Activated T-helper 17 cell treated with anti-CD3 and anti-CD28 coated beads, Interleukin-2, amount 50 U/mL, for 72 hours (primary cell): ENCODE data around the gene VAPB. TPM values are rescaled to one million over a fixed set of nuclear protein-coding genes. Genes with fewer than 3 reads are reported as not detected.
"Not testable (repeated sequence)": the region's sequence is repeated elsewhere in the genome, so short reads cannot be mapped to it uniquely, and the experiment has no call there.

ENCODE experiments used
- ATAC-seq: fragments of 150-1000 bp; cut with Tn5 transposase; replicated peaks from 2 replicates; pipeline ENCODE4 v1.10.0; 2021; ENCODE audit warnings: mild to moderate bottlenecking, moderate library complexity
- H3K27ac Mint-ChIP-seq: one replicate; pipeline ENCODE4 v1.8.0; 2022; ENCODE audit warnings: mixed read lengths
- H3K27me3 Mint-ChIP-seq: one replicate; pipeline ENCODE4 v1.8.0; 2022; ENCODE audit warnings: mixed read lengths
- H3K36me3 Mint-ChIP-seq: one replicate; pipeline ENCODE4 v1.8.0; 2022; ENCODE audit warnings: low read depth, mild to moderate bottlenecking, mixed read lengths
- H3K4me1 Mint-ChIP-seq: one replicate; pipeline ENCODE4 v1.8.0; 2022; ENCODE audit warnings: mixed read lengths
- H3K4me3 Mint-ChIP-seq: one replicate; pipeline ENCODE4 v1.8.0; 2022; ENCODE audit warnings: mild to moderate bottlenecking, mixed read lengths
- H3K9me3 Mint-ChIP-seq: one replicate; pipeline ENCODE4 v1.8.0; 2022; ENCODE audit warnings: mixed read lengths
- total RNA-seq, 2 donors: library from RNA; stranded (reverse); gene quantifications; one replicate each; pipeline ENCODE4 v1.2.3, GENCODE V29; 2022

The VAPB gene
- total RNA-seq, 2 donors from 2014 or later: 43.2 to 48.2 TPM

DNA sequence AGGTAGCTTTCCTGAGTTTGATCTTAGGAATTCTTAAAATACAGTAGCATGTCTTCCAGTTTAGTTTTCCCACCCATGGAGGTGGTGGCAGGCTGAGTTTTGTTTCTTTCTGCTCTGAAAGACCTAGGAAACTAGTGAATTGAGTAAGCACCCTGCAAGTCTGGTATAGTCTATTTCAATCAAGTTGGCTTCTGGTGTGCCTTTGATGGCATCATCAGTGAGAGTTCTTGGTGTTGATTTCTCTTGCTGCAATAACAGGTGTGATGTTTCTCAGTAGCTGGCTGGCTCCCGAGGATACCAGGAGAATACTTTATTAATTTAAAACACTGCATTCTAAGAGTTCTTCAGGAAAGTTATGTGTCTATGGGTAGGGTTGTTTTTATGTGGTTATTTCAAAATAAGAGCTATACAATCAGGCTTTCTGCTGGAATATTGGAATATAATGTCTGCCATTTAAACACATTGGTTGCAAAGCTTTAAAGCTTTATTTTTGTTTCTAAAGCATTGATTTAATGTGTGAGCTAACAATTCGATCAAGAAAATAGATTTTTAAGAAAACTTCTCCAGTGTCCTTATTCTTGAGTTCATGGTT, 19.0 kb downstream of the VAPB start:
- H3K27ac Mint-ChIP-seq: peak overlapping the region; percentile 55
- H3K4me3 Mint-ChIP-seq: peak overlapping the region; percentile 48
- no peaks in the 10 kb centered on the region for H3K27me3 Mint-ChIP-seq
- H3K9me3 Mint-ChIP-seq: no peaks in the 10 kb centered on the region
- peaks cover 36% of the 10 kb centered on the region for H3K4me1 Mint-ChIP-seq
- H3K36me3 Mint-ChIP-seq: peaks cover 5% of the 10 kb centered on the region
- peak; percentile 97 for ATAC-seq

DNA sequence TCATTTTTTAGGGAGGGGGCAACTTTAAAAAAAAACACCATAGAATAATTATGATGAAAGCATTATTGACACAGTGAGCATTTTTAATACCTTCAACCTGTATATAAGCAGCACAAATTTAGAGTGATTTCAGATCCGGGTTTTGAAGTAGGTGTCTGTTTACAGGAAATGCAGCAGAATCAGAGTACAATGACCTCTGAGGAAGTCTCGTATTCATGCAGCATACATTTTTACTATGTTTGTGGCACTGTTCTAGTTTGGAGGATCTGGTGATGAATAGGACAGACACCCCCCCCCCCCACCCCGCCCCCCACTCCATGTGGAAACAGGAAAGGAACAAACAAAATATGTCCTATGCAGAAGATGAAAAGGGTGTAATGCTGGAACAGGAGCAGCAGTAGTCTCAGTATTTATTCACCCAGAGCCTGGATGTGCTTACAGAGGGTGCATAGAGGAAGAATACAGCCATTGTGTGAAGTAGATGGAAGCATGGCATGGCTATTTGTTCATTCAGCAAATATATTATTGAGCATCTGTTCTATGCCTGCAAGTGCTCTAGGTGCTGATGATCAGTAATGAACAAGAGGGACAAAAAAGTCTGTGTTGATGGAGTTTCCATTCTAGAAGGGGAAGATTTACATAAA, 19.7 kb downstream of the VAPB start:
- H3K36me3 Mint-ChIP-seq: peaks cover 5% of the 10 kb centered on the region

DNA sequence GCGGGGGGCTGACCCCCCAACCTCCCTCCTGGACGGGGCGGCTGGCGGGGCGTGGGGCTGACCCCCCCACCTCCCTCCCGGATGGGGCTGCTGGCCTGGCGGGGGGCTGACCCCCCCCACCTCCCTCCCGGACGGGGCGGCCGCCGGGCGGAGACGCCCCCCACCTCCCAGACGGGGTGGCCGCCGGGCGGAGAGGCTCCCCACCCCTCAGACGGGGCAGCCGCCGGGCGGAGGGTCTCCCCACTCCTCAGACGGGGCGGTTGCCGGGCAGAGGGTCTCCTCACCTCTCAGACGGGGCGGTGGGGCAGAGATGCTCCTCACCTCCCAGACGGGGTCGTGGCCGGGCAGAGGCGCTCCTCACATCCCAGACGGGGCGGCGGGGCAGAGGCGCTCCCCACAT, 25.2 kb downstream of the VAPB start:
- not testable (repeated sequence) for H3K4me3 Mint-ChIP-seq, ATAC-seq

More for the DNA sequence above, 19.7 kb downstream of the VAPB start:
- peak overlapping the region; percentile 55 for H3K27ac Mint-ChIP-seq
- H3K9me3 Mint-ChIP-seq: no peaks in the 10 kb centered on the region
- peaks cover 36% of the 10 kb centered on the region for H3K4me1 Mint-ChIP-seq
- no peaks in the 10 kb centered on the region for H3K27me3 Mint-ChIP-seq
- ATAC-seq: peak; percentile 51
- peak overlapping the region; percentile 48 for H3K4me3 Mint-ChIP-seq

GRCh38 chr20:58414786-58415185, 25.8 kb downstream of the VAPB start:
- Mint-ChIP-seq H3K36me3 (peaks cover 47% of the 10 kb centered on the region), H3K4me1 (peaks cover 38% of the 10 kb centered on the region), H3K27ac (peak overlapping the region; percentile 34)
- ATAC-seq, H3K9me3 Mint-ChIP-seq, H3K4me3 Mint-ChIP-seq, H3K27me3 Mint-ChIP-seq: not testable (repeated sequence)

More for the DNA sequence above, 25.2 kb downstream of the VAPB start:
- H3K36me3 Mint-ChIP-seq: peaks cover 42% of the 10 kb centered on the region
- H3K4me1 Mint-ChIP-seq: peaks cover 42% of the 10 kb centered on the region
- H3K27me3 Mint-ChIP-seq, H3K9me3 Mint-ChIP-seq, H3K27ac Mint-ChIP-seq: not testable (repeated sequence)

DNA sequence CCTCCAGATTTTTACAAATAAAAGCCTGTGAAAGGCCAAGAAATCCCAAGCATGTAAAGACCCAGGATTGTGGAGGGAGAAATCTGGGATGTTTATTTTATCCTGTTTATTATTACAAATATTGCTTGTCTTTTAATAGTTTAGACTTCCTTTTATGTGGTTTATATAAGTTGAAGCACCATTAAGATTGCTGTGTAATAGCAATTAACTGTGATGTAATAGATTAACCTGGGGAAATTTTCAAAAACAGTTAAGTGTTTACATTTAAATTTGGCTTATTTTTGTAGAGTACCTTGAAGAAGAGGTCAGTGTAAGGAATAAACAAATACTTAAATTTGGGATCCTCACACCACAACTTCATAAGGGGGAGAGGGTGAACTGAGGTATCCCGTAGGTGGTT, 27.0 kb downstream of the VAPB start:
- Mint-ChIP-seq H3K4me1 (peaks cover 31% of the 10 kb centered on the region), H3K27ac (peak overlapping the region; percentile 72), H3K27me3 (no peaks in the 10 kb centered on the region), H3K4me3 (peak overlapping the region; percentile 32), H3K36me3 (peaks cover 55% of the 10 kb centered on the region), H3K9me3 (no peaks in the 10 kb centered on the region)
- ATAC-seq: no peak

GRCh38 chr20:58416835-58417234, 27.8 kb downstream of the VAPB start:
- peak; percentile 28 for ATAC-seq
- Mint-ChIP-seq H3K27me3 (no peaks in the 10 kb centered on the region), H3K27ac (peak overlapping the region; percentile 72), H3K4me3 (peak overlapping the region; percentile 32), H3K4me1 (peaks cover 31% of the 10 kb centered on the region), H3K9me3 (no peaks in the 10 kb centered on the region), H3K36me3 (peaks cover 63% of the 10 kb centered on the region)

GRCh38 chr20:58417438-58417837, 28.4 kb downstream of the VAPB start:
- Mint-ChIP-seq H3K27ac (peak overlapping the region; percentile 72), H3K4me1 (peaks cover 31% of the 10 kb centered on the region), H3K4me3 (no peak overlapping the region), H3K36me3 (peaks cover 69% of the 10 kb centered on the region), H3K9me3 (no peaks in the 10 kb centered on the region), H3K27me3 (no peaks in the 10 kb centered on the region)
- no peak for ATAC-seq

DNA sequence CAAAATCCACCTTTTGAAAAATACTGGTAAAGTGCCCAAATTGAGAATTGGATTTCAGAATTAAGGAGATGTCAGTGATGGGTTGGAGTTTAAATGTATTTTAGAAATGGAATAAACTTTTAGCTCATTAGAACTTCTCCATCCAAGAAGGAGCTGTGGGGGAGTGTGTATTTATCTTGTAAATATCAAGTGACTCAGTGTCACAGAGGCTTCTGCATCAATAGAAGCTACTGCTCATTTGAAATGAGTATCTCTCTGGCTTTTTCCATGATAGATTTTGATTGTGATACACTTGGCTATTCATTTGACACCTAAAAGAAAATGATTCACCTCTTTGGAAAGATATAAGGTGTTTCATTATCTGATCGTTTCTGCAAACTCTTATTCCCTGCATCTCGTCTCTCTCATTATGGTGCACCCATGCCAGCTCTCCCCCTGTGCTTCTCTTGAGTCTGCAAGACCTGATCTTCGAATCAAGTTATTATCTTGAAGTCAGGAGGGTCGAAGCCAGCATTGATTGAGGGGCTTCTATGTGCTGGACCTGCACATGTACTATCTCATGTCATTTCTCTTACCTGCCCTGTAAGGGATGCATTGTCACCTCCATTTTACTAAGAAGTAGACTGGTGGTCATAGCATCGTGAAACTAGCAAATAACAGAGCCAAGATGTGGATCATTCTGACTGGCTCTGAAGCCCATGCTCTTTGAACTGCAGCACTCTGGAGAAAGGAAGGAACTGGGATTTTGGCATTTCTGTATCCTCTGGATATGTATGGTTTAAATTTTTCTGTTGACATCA, 30.1 kb downstream of the VAPB start:
- H3K27me3 Mint-ChIP-seq: no peaks in the 10 kb centered on the region
- no peaks in the 10 kb centered on the region for H3K9me3 Mint-ChIP-seq
- H3K27ac Mint-ChIP-seq: peak overlapping the region; percentile 25
- H3K4me3 Mint-ChIP-seq: no peak overlapping the region
- peak; percentile 69 for ATAC-seq
- H3K36me3 Mint-ChIP-seq: peaks cover 79% of the 10 kb centered on the region
- peaks cover 34% of the 10 kb centered on the region for H3K4me1 Mint-ChIP-seq

- no peaks in the 10 kb centered on the region for H3K9me3 Mint-ChIP-seq
- peaks cover 36% of the 10 kb centered on the region for H3K4me1 Mint-ChIP-seq
- peaks cover 85% of the 10 kb centered on the region for H3K36me3 Mint-ChIP-seq
- H3K27me3 Mint-ChIP-seq: no peaks in the 10 kb centered on the region
- no peak overlapping the region for H3K4me3 Mint-ChIP-seq
- H3K27ac Mint-ChIP-seq: no peak overlapping the region
- peak; percentile 29 for ATAC-seq
These were observed 31.9 kb downstream of the VAPB start for GRCh38 chr20:58420798-58421496.

DNA sequence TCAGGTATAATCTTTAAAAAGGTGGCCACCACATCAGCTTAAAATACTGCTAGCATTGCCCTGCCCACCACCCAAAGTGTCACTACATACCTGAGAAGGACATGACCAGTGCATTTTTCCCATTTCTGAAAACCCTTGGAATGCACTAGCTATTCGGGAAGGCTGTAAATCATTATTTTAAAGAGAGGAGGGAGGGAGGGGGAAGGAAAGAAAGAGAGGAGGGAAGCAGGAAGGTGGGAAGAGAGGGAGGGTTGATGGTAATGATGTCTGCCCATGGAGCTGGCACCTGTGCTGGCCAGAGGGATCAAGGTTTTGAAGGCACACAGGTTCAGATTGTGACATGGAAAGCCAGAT, 32.4 kb downstream of the VAPB start:
- no peaks in the 10 kb centered on the region for H3K27me3 Mint-ChIP-seq
- ATAC-seq: no peak

GRCh38 chr20:58424218-58424969, 35.4 kb downstream of the VAPB start:
- Mint-ChIP-seq H3K36me3 (peaks cover 52% of the 10 kb centered on the region), H3K27me3 (no peaks in the 10 kb centered on the region), H3K4me3 (no peak overlapping the region), H3K4me1 (peaks cover 15% of the 10 kb centered on the region), H3K9me3 (no peaks in the 10 kb centered on the region), H3K27ac (peak overlapping the region; percentile 51)
- ATAC-seq: no peak

More for the DNA sequence above, 32.4 kb downstream of the VAPB start:
- Mint-ChIP-seq H3K27ac (no peak overlapping the region), H3K36me3 (peaks cover 81% of the 10 kb centered on the region), H3K9me3 (no peaks in the 10 kb centered on the region), H3K4me1 (peaks cover 31% of the 10 kb centered on the region), H3K4me3 (no peak overlapping the region)

GRCh38 chr20:58427571-58427970, 38.5 kb downstream of the VAPB start:
- not testable (repeated sequence) for H3K27me3 Mint-ChIP-seq, ATAC-seq, H3K9me3 Mint-ChIP-seq, H3K4me3 Mint-ChIP-seq, H3K27ac Mint-ChIP-seq
- H3K36me3 Mint-ChIP-seq: peaks cover 40% of the 10 kb centered on the region
- peaks cover 21% of the 10 kb centered on the region for H3K4me1 Mint-ChIP-seq

DNA sequence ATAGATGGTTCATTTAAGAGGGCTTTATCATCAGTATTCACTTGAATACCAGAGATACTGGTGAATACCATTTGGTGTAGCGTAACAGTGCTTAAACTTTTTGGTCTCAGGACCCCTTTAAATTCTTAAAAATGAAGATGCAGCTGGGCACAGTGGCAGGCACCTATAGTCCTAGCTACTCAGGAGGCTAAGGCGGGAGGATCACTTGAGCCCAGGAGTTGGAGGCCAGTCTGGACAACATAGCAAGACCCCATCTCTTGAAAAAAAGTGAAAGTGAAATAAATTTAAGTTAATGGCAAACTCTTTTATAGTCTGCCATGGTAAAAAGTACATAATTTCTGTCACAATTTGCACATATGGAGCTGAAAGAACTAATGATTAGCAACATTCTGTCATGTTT, 39.3 kb downstream of the VAPB start:
- H3K27ac Mint-ChIP-seq: no peak overlapping the region
- H3K9me3 Mint-ChIP-seq: no peaks in the 10 kb centered on the region
- no peaks in the 10 kb centered on the region for H3K27me3 Mint-ChIP-seq
- H3K4me1 Mint-ChIP-seq: peaks cover 29% of the 10 kb centered on the region
- H3K36me3 Mint-ChIP-seq: peaks cover 43% of the 10 kb centered on the region
- H3K4me3 Mint-ChIP-seq: no peak overlapping the region
- no peak for ATAC-seq

DNA sequence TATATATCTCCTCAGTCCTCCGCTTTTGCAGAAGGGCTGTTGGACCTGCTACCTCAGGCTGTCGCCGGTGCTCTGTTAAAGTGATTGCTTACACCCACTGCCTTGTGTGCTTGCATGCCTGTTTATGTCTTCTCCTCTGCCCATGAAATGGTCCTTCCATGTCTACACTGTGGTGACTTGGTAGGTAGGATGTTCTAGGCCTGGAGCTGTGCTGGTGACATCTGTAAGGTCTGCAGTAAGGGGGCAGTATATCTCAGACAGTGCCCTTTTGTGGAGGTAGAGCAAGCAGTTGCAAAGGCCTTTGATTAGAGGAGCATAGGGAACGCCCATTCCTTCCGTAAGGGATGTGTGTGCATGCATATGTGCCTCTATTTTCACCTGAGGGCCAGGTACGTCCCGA, 40.3 kb downstream of the VAPB start:
- H3K4me1 Mint-ChIP-seq: peaks cover 26% of the 10 kb centered on the region
- H3K36me3 Mint-ChIP-seq: peaks cover 46% of the 10 kb centered on the region
- no peak overlapping the region for H3K27ac Mint-ChIP-seq
- ATAC-seq: no peak
- no peak overlapping the region for H3K4me3 Mint-ChIP-seq
- H3K27me3 Mint-ChIP-seq: no peaks in the 10 kb centered on the region
- no peaks in the 10 kb centered on the region for H3K9me3 Mint-ChIP-seq
